ENCODE results near the gene FRY. TPM values are rescaled to one million over a fixed set of nuclear protein-coding genes. Genes with fewer than 3 reads are reported as not detected.

The FRY gene
- total and polyA plus RNA-seq, 8 donors, result 5.6 to 27.9 (median 21.1) TPM

DNA sequence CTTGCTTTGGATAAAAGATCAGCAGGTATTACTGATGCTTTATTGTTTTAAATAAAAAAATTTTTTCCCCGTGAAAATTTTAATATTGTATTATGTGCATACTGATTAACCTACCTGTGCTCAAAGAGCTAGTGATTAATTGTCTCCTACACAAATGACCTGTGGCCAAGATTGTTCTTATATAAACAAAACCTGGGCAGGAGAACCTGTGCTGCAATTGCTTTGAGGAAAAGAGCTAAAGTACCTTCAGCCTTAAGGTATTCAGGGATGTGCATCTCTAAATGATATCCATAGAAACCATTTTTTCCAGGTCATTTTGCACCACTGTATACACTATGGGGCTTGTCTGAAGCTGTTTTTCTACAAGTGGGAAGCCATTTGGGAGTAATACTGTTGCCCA is 1.2 kb downstream of the FRY start:
- Histone ChIP-seq H3K36me3 (no peaks in the 10 kb centered on the region), H3K27me3 (no peaks in the 10 kb centered on the region), H3K27ac (peak overlapping the region in 2 of 4 donors; percentile 17 to 84), H3K4me3 (no peak overlapping the region), H3K4me1 (peaks cover 3 to 25% (median 25%) of the 10 kb centered on the region in 3 donors), H3K9me3 (no peaks in the 10 kb centered on the region)
- intact Hi-C loops (cut with DNase I), result no loop called here
- ATAC-seq (peak in 3 of 4 donors; percentile 4 to 24 (median 9)), FAIRE-seq (no peak), DNase-seq (no peak)
- TF ChIP-seq, protein P1, sequence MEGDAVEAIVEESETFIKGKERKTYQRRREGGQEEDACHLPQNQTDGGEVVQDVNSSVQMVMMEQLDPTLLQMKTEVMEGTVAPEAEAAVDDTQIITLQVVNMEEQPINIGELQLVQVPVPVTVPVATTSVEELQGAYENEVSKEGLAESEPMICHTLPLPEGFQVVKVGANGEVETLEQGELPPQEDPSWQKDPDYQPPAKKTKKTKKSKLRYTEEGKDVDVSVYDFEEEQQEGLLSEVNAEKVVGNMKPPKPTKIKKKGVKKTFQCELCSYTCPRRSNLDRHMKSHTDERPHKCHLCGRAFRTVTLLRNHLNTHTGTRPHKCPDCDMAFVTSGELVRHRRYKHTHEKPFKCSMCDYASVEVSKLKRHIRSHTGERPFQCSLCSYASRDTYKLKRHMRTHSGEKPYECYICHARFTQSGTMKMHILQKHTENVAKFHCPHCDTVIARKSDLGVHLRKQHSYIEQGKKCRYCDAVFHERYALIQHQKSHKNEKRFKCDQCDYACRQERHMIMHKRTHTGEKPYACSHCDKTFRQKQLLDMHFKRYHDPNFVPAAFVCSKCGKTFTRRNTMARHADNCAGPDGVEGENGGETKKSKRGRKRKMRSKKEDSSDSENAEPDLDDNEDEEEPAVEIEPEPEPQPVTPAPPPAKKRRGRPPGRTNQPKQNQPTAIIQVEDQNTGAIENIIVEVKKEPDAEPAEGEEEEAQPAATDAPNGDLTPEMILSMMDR (IDR thresholded peaks at IDR 0.05), result no peak
- WGBS, 2 donors, result 10% methylated on average over 1 of the region's 1 CpG

DNA sequence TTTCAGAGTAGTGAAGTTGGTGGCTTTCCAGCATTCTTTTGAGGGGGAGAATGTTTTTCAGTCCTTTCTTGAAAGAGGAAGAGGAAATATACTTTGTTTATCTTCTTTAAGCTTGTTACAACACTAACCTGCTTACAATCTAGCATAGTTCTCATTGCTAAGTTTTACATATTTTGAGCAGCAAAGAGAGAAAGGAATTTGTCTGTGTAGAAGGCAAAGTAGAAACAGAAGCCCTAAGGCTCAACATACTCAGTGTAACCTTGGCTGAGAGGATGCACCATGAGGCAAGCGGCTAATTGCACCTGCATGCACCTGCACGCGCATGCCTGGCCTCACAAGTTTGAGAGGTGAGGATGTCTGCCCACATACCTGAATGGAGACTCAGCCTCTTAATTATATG is 2.2 kb downstream of the FRY start:
- H3K4me1 ChIP-seq, result peaks cover 7 to 35% (median 34%) of the 10 kb centered on the region in 3 donors
- intact Hi-C loops (cut with DNase I), result no loop called here
- peak overlapping the region in 2 of 4 donors; percentile 17 to 41 for H3K27ac ChIP-seq
- 74 to 78% methylated on average over 3 of the region's 3 CpGs for WGBS, 2 donors
- ATAC-seq (no peak), DNase-seq (no peak), FAIRE-seq (no peak)
- H3K9me3 ChIP-seq, result no peaks in the 10 kb centered on the region
- no peaks in the 10 kb centered on the region for H3K36me3 ChIP-seq
- H3K4me3 ChIP-seq, result no peak overlapping the region
- no peaks in the 10 kb centered on the region for H3K27me3 ChIP-seq
- TF ChIP-seq, protein P1 (IDR thresholded peaks at IDR 0.05), result no peak

DNA sequence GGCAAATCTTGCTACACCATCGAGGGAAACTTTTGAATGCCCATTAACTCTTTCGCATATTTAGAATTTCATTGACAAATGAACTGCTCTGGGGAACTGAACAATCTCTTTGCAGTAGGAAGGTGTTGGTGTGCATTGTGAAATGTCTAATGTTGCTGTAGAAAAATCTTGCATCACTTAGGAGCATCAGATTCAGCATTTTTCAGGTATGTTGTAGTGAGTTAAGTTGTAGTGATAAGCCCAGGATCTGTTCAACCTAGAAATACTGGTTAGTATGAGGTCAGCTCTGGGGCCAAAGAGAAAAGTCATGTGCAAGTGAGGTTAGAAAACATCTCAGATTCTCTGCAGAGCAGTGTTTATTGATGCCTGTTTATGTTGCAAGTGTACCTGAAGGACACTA is 4.1 kb downstream of the FRY start:
- intact Hi-C loops (cut with DNase I), result no loop called here
- H3K36me3 ChIP-seq, result no peaks in the 10 kb centered on the region
- TF ChIP-seq, protein P1 (IDR thresholded peaks at IDR 0.05), result no peak
- peaks cover 7 to 52% (median 47%) of the 10 kb centered on the region in 3 donors for H3K4me1 ChIP-seq
- H3K4me3 ChIP-seq, result no peak overlapping the region
- ATAC-seq, result no peak
- H3K9me3 ChIP-seq, result no peaks in the 10 kb centered on the region
- no peaks in the 10 kb centered on the region for H3K27me3 ChIP-seq
- FAIRE-seq, result no peak
- DNase-seq, result no peak
- peak overlapping the region in 2 of 4 donors; percentile 4 to 25 for H3K27ac ChIP-seq
- 78 to 81% methylated on average over 2 of the region's 2 CpGs for WGBS, 2 donors

DNA sequence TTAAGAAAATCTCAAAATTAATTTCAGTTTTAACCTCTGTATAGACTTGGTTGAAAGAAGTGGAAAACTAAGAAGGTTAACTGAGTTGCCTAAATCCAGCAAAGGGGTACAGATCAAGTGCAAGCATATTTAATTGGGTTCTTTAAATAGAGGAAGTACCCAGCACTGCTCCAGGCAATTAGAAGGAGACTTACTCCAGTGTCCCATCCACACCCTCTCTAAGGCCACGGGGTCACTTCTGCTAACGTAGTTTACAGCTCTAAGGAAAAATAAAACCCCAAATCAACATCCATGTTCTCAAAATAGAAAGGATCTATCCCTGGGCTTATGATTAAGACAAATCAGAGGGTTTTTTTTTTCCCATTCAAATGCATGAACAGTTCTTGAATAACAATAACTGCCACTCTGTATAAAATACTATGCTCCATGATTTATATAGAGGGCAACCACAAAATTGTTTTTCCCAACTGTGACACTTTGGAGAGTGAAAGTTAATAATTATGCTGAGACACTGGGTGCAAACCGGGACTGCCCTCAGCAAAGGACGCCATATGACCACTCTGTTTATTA is 4.6 kb downstream of the FRY start:
- ATAC-seq (peak in 3 of 4 donors; percentile 5 to 20 (median 9)), DNase-seq (no peak), FAIRE-seq (no peak)
- H3K4me3 ChIP-seq, result no peak overlapping the region
- 30 to 31% methylated on average over 4 of the region's 4 CpGs for WGBS, 2 donors
- H3K9me3 ChIP-seq, result no peaks in the 10 kb centered on the region
- H3K36me3 ChIP-seq, result no peaks in the 10 kb centered on the region
- peak overlapping the region in 2 of 4 donors; percentile 4 to 25 for H3K27ac ChIP-seq
- intact Hi-C loops (cut with DNase I), result no loop called here
- H3K27me3 ChIP-seq, result no peaks in the 10 kb centered on the region
- peaks cover 11 to 57% (median 52%) of the 10 kb centered on the region in 3 donors for H3K4me1 ChIP-seq
- TF ChIP-seq, protein P1 (IDR thresholded peaks at IDR 0.05), result no peak

DNA sequence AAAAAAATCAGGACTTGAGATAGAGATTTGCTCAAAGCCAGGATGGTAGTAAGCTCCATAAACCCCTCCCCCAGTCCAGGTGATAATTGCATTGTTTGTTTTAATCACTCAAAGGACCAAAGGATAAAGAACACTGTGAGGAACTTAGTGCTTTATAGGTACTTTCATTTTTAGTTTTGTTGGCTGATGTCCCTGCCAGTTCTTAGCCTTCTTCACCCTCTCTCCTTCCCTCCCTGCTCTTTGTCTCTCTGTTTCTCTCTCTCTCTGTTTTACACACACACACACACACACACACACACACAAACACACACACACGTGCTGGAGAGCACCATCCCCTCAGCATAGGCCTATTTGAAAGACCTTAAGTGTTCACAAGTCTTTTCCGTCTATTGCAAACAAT is 5.2 kb downstream of the FRY start:
- FAIRE-seq, result no peak
- H3K36me3 ChIP-seq, result no peaks in the 10 kb centered on the region
- no peak for DNase-seq
- H3K27ac ChIP-seq, result peak overlapping the region in 2 of 4 donors; percentile 4 to 25
- H3K27me3 ChIP-seq, result no peaks in the 10 kb centered on the region
- no peak overlapping the region for H3K4me3 ChIP-seq
- peak in 3 of 4 donors; percentile 4 to 33 (median 18) for ATAC-seq
- TF ChIP-seq, protein P1 (IDR thresholded peaks at IDR 0.05), result no peak
- intact Hi-C loops (cut with DNase I), result no loop called here
- no peaks in the 10 kb centered on the region for H3K9me3 ChIP-seq
- H3K4me1 ChIP-seq, result peaks cover 16 to 62% (median 57%) of the 10 kb centered on the region in 3 donors
- 20 to 22% methylated on average over 2 of the region's 2 CpGs for WGBS, 2 donors
